HG03196 (cell line): ENCODE results near the gene TLCD1.
A peak's percentile ranks its signal among the peaks of the same experiment; 100 is the strongest.

Source experiments
- ATAC-seq: cut with Tn5 transposase; IDR thresholded peaks from one replicate; pipeline ENCODE4 v1.9.1; 2021; ENCODE audit not compliant: unreplicated experiment

Gene TLCD1

GRCh38 chr17:28726226-28726626, at the start of gene TLCD1:
TSS of gene TLCD1 (minus strand) at chr17:28726233. CDS start at chr17:28726097, 136 bp downstream.
- no peak for ATAC-seq

- no peak for ATAC-seq
These were observed 48.2 kb upstream of the TLCD1 start for GRCh38 chr17:28774206-28774605.

- ATAC-seq: no peak
These were observed 47.7 kb upstream of the TLCD1 start for GRCh38 chr17:28773736-28774135.

GRCh38 chr17:28765038-28765437, 39.0 kb upstream of the TLCD1 start:
- ATAC-seq: no peak

- ATAC-seq: no peak
These were observed 37.8 kb upstream of the TLCD1 start for GRCh38 chr17:28763804-28764266.

GRCh38 chr17:28763137-28763799, 37.2 kb upstream of the TLCD1 start:
- ATAC-seq: no peak

- no peak for ATAC-seq
These were observed 34.8 kb upstream of the TLCD1 start for GRCh38 chr17:28760601-28761562.

- ATAC-seq: no peak
These were observed 33.3 kb upstream of the TLCD1 start for GRCh38 chr17:28759256-28759865.

- ATAC-seq: no peak
These were observed 32.5 kb upstream of the TLCD1 start for GRCh38 chr17:28758411-28759121.

- no peak for ATAC-seq
These were observed 30.2 kb upstream of the TLCD1 start for GRCh38 chr17:28756049-28756804.

GRCh38 chr17:28755486-28755885, 29.5 kb upstream of the TLCD1 start:
- no peak for ATAC-seq

GRCh38 chr17:28751600-28752366, 25.8 kb upstream of the TLCD1 start:
- no peak for ATAC-seq

- ATAC-seq: peak; percentile 67
These were observed 24.4 kb upstream of the TLCD1 start for GRCh38 chr17:28750178-28751047.

- no peak for ATAC-seq
These were observed 23.6 kb upstream of the TLCD1 start for GRCh38 chr17:28749516-28750177.

- no peak for ATAC-seq
These were observed 23.0 kb upstream of the TLCD1 start for GRCh38 chr17:28748852-28749515.

GRCh38 chr17:28747801-28748750, 22.0 kb upstream of the TLCD1 start:
- no peak for ATAC-seq
